Stimulated activated CD8-positive, alpha-beta memory T cell treated with anti-CD3 and anti-CD28 coated beads, Interleukin-2, amount 100 ng/mL, for 48 hours (primary cell): ENCODE measurements around the gene USP28.
"Not testable (repeated sequence)": the region's sequence is repeated elsewhere in the genome, so short reads cannot be mapped to it uniquely, and the experiment has no call there.

Experiments used
- DNase-seq, 2 donors: peaks; one replicate each; pipeline ENCODE4 v3.0.0-alpha.2; 2020; ENCODE audit warnings: low read depth in 2 of 2

The USP28 gene

GRCh38 chr11:113773416-113774173, 101.8 kb downstream of the USP28 start, which contains the start of gene ZW10:
Gene ZW10 (minus strand): TSS chr11:113773692. CDS start chr11:113773666, 26 bp downstream.
- peak; percentile 89 to 90 for DNase-seq

GRCh38 chr11:113773092-113773415, 102.3 kb downstream of the USP28 start:
- no peak for DNase-seq

- DNase-seq = no peak
Observed at GRCh38 chr11:113771964-113772363, 103.4 kb downstream of the USP28 start.

- no peak for DNase-seq
Observed at GRCh38 chr11:113764527-113765219, 110.7 kb downstream of the USP28 start.

GRCh38 chr11:113763040-113763439, 112.3 kb downstream of the USP28 start:
- not testable (repeated sequence) for DNase-seq

GRCh38 chr11:113760241-113760640, 115.1 kb downstream of the USP28 start:
- DNase-seq = no peak

GRCh38 chr11:113752932-113753331, 122.4 kb downstream of the USP28 start:
- no peak for DNase-seq
